DOHH2 (cell line): ENCODE data around the gene FZD1.

Source experiments
- CTCF ChIP-seq: fragments of 200-600 bp; sonication (generic); IDR thresholded peaks from one replicate; pipeline ENCODE4 v1.5.1; 2014; ENCODE audit warnings: antibody characterized with exemption, mild to moderate bottlenecking, low read depth, low read length; ENCODE audit not compliant: poor library complexity, severe bottlenecking
- EZH2phosphoT487 ChIP-seq: fragments of 200-600 bp; sonication (generic); IDR thresholded peaks from 2 replicates; pipeline ENCODE4 v1.6.1; 2017; ENCODE audit warnings: borderline replicate concordance, mild to moderate bottlenecking, antibody characterized with exemption, low read length, moderate library complexity, mixed read lengths

- TF ChIP-seq CTCF = no peak
- TF ChIP-seq EZH2phosphoT487 = no peak
Observed at GRCh38 chr7:91292506-91292905, 28.3 kb downstream of the FZD1 start.
